Hepatocyte (in vitro differentiated cells): ENCODE data around the gene ASB8.

ENCODE experiments used
- EZH2 ChIP-seq: fragments of 200-600 bp; sonication (generic); IDR thresholded peaks from 2 replicates; pipeline ENCODE4 v1.6.1; 2016; ENCODE audit warnings: antibody characterized with exemption, mild to moderate bottlenecking, borderline replicate concordance
- EZH2phosphoT487 ChIP-seq: fragments of 200-600 bp; sonication (generic); IDR thresholded peaks from one replicate; pipeline ENCODE4 v1.6.1; 2018; ENCODE audit warnings: antibody characterized with exemption, mild to moderate bottlenecking, low read depth, moderate library complexity; ENCODE audit not compliant: unreplicated experiment, severe bottlenecking
- TF ChIP-seq, protein P1 (sequence below): fragments of 200-600 bp; sonication (generic); IDR thresholded peaks from 2 replicates; pipeline ENCODE4 v1.5.1; 2016; ENCODE audit warnings: antibody characterized with exemption, mild to moderate bottlenecking; ENCODE audit not compliant: poor library complexity

DNA sequence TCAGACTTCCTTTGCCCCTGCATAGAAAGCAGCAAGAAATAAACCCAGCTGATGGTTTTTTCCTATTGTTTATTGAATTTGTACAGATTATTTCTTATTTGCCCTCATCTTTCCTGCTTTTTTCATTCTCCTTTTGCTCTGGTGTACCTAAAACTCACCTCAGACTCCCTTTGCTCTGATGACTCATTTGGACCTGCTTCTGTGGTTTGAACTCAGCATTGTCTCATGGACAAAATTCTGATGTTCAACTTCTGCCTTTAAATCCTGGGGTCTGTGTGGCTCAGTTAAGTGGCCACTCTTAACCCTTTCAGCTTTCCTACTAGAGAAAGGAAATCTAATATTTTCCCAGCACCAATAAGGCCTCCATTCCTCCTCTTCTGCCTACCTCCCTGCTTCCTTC lies 47.9 kb downstream of the ASB8 start:
- TF ChIP-seq, protein P1, sequence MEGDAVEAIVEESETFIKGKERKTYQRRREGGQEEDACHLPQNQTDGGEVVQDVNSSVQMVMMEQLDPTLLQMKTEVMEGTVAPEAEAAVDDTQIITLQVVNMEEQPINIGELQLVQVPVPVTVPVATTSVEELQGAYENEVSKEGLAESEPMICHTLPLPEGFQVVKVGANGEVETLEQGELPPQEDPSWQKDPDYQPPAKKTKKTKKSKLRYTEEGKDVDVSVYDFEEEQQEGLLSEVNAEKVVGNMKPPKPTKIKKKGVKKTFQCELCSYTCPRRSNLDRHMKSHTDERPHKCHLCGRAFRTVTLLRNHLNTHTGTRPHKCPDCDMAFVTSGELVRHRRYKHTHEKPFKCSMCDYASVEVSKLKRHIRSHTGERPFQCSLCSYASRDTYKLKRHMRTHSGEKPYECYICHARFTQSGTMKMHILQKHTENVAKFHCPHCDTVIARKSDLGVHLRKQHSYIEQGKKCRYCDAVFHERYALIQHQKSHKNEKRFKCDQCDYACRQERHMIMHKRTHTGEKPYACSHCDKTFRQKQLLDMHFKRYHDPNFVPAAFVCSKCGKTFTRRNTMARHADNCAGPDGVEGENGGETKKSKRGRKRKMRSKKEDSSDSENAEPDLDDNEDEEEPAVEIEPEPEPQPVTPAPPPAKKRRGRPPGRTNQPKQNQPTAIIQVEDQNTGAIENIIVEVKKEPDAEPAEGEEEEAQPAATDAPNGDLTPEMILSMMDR = no peak
- no peak for TF ChIP-seq EZH2
- no peak for TF ChIP-seq EZH2phosphoT487
